Stimulated activated CD4-positive, alpha-beta T cell treated with anti-CD3 and anti-CD28 coated beads, Interleukin-12 subunit alpha, Interleukin-12 subunit beta, amount 100 ng/mL, for 24 hours (primary cell): ENCODE results near the gene CATSPERZ.
"Not testable (repeated sequence)": the region's sequence is repeated elsewhere in the genome, so short reads cannot be mapped to it uniquely, and the experiment has no call there.

Experiments used
- DNase-seq, 2 experiments: peaks; one replicate each; pipeline ENCODE4 v3.0.0-alpha.2; 2020; ENCODE audit warnings: low read depth in 2 of 2

CATSPERZ gene

DNA sequence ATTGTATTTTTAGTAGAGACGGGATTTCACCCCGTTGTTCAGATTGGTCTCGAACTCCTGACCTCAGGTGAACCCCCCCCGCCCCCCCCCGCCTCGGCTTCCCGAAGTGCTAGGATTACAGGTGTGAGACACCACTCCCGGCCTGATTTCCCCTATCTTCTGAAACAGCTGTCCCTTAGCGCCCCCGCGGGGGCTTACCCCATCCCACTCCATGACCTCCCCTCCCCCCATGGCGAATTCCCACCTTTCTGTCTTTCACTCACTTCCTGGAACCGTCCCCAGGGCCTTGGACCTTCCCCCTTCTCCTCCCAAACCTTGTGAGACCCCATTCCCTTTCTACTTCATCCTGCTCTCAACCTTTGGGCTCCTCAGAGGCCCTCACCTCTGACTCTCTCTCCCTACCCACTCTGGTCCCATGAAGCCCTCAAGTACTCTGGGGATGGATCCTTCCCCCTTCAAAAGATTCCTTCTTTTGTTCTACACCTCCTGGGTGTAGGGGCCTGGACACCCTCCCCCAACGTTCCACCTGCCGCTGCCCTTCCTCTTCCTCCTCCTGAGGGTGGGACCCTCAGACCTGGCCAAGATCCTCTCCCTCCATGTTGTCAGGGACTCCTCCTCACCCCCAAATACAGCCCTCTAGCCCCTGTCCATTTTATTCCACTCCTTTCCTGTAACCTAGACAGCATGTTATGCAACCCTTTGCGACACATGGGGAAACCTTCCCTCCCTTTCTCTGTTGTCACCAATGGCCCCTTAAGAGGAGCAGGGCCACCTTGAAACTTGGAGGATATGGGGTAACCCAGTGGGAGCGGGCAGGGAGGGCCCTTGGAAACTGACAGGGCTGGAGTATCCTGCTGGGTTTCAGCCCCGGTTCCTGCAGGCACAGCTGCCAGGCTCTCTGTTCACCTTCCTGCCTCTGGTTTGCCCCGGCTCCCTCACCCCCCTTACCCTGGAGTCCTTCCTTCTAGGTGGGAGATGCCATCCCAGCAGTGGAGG, 18.9 kb downstream of the CATSPERZ start:
- no peak for DNase-seq

DNA sequence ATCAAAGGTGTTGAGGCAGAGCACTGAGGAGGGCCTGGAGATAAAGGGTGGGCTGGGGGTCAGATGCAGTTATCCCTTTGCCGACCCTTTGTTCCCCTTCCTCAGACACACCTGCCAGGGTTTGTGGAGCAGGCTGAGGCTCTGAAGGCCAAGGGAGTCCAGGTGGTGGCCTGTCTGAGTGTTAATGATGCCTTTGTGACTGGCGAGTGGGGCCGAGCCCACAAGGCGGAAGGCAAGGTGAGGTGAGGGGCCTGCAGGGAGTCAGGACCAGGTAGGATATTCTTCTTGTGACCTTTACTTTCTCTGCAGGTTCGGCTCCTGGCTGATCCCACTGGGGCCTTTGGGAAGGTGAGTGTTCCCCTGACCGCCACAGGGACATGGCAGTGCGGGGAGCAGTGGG, 20.4 kb downstream of the CATSPERZ start:
- no peak for DNase-seq

DNA sequence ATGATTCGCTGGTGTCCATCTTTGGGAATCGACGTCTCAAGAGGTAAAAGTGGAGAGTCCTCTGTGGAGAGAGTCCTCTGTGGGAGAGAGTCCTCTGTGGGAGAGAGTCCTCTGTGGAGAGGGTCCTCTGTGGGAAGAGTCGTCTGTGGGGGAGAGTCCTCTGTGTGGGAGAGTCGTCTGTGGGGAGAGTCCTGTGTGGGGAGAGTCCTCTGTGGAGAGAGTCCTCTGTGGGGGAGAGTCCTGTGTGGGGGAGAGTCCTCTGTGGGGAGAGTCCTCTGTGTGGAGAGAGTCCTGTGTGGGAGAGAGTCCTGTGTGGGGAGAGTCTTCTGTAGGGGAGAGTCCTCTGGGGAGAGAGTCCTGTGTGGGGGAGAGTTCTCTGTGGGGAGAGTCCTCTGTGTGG, 20.9 kb downstream of the CATSPERZ start:
- DNase-seq: no peak

DNA sequence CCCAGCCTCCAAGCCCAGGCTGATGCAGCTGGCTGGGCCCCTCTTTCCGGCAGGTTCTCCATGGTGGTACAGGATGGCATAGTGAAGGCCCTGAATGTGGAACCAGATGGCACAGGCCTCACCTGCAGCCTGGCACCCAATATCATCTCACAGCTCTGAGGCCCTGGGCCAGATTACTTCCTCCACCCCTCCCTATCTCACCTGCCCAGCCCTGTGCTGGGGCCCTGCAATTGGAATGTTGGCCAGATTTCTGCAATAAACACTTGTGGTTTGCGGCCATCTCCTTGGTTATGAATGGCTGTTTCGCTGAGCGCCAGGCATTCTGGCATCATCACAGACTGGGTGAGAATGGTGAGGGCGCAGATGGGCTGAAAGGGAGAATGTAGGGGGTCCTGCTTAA, 21.4 kb downstream of the CATSPERZ start:
- DNase-seq: no peak

DNA sequence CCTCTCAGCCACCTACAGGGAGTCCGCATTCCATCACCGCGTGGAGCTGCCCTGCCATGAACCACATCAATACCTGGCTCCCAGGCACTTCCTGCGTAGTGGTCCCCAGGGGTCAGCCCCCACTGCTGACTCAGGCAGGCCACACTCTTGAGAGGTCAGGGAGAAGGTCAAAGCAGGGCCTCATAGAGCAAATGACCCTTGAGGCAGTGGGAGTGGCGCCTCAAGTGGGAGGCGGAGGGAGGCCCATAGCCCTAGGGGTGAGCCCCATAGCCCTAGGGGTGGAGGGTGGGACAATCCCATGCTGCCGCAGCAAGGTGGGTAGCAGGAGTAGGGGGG, 22.7 kb downstream of the CATSPERZ start:
- DNase-seq: no peak

DNA sequence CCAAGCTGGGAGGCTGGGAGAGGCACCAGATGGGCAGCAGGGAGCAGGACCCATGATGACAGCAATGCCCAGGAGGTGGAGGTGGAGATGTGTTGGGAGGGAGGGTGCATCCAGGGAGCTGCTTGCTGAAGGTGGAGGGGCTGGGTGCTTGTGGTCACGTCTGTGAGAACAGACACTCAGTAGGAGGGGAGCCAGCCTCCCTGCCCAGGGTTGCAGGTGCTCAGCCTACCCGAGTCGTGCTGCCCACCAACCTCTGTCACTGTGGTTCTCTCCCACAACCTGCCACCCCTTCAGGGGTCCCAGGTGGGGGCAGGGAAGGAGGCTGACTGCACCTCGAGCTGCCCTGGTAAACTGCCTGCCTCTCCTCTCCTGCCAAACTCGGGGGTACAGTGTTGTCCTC, 23.2 kb downstream of the CATSPERZ start:
- no peak for DNase-seq

DNA sequence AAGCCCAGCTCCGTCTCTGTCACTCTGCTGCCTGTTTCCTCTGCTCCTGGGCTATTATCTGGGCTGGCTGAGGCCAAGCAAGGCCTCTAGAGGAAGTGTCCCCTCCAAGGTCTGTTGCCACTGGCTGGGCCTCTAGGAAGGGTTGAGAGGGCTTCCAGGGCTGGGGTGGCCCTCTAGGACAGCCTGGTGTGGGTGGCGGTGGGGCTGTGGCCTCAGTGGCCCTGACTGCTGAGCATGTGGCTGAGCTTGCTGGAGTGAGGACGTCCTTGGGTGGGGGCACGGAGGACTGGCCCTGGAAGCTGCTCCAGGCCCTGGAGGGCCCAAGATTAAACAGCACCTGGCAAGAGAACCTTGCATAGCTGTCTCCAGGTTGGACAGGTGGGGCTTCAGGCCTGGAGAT, 23.8 kb downstream of the CATSPERZ start:
- DNase-seq: not testable (repeated sequence)

DNA sequence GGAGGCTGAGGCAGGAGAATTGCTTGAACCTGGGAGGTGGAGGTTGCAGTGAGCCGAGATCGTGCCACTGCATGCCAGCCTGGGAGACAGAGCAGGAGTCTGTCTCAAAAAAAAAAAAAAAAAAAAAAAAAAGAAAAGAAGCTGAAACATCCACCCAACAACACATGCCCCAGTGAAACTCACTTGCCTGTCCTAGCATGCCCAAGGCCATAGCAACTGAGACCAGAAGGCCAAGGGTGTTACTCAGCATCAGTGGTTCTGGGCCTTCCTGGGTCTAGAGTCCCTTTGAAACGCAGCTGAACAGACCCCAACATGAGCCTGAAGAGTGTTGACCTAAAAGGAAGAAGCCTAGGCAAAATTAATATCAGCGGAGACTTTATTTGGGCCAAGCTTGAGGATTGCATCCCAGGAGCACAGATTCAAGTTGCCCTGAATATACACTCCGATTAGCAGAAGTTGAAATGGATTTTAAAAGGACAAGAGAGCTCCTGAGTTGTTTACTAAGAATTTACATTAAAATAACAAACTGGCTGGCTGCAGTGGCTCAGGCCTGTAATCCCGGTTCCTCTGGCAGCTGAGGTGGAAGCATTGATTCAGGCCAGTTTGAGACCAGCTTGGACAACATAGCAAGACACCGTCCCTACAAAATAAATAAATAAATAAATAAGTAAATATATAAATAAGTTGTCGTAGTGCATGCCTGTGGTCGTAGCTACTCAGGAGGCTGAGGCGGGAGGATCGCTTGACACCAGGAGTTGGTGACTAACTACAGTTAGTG, 24.7 kb downstream of the CATSPERZ start:
- no peak for DNase-seq

DNA sequence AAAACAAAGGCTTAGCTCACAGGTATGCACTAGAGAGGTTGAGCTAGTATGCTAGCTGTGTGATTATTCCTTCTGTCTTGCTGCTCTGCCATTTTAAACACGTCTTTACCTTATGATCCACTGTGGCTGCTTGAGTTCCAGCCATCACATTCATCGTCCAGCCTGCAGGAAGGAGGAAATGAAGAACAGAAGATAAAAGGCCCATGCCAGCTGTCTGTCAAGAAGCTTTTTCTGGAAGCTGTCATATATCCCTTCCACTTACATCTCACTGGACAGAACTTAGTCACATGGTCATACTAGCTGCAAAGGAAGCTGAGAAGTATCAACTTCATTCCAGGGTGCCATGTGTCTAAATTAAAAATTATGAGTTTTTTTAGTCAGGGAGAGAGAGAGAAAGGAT, 27.2 kb downstream of the CATSPERZ start:
- DNase-seq: no peak

DNA sequence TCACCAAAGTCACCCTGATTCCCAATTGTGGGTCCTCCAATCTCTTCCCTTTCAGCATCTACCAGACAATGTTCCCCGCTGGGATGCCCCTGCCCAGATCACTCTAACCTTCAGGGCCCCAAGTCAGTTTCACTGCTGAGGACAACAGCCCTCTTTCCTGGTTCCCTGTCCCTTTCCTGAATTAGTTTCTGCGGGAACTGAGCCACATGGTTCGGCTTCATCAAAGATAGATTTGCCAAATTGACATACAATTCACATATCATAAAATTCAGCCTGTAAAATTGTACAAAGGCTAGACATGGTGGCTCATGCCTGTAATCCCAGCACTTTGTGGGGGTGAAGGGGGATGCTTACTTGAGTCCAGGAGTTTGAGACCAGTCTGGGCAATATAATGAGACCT, 27.8 kb downstream of the CATSPERZ start:
- no peak for DNase-seq

DNA sequence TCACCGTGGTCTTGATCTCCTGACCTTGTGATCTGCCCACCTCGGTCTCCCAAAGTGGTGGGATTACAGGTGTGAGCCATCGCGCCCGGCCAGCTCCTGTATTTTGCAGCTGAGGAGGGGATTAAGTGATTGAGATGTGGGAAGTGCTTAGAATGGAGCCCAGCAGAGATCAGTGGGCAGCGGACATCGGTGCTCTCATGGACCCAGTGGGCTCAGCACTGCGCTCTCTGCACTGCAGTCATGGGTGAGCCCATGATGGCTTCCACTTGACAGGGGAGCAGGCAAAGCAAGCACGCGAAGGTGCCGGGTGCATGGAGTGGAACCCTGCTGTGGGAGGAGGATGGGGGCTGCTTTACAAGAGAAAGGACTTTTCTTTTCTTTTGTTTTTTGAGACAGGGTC, 30.7 kb downstream of the CATSPERZ start:
- no peak for DNase-seq

DNA sequence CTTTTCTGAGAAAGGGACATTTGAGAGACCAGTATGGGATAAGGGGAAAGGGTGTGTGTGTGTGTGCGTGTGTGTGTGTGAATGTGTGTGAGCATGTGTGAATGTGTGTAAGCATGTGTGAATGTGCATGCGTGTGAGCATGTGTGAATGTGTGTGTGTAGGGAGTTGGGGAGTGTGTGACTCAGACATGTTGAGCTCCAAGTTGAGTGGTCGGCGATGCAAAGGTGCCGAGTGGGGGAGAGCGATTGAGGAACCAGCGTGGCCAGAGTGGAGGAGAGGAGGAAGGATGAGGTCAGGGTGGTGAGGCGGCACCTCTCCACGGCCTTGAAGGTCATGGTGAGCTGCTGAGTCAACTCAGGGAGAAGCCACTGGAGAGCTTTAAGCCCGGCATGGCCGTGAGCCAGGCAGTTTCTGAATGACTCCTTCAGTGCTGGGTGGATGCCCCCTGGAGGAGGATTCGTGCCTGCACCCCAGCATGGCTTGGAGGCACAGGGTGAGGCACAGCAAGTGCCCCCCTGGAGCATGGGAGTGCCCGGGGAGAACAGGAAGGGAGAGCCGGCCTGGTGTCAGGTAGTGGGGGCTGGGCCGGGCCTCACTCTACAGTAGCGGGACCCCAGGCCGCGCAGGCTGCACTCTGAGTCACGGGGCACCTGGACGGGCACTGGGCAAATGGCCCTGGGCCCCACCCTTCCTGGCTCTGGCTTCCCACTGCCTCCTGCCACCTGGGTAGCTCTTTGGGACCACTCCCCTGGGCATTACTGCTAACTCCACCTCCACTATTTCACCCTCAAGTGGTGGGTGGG, 31.6 kb downstream of the CATSPERZ start:
- DNase-seq: peak; percentile 44 to 69

DNA sequence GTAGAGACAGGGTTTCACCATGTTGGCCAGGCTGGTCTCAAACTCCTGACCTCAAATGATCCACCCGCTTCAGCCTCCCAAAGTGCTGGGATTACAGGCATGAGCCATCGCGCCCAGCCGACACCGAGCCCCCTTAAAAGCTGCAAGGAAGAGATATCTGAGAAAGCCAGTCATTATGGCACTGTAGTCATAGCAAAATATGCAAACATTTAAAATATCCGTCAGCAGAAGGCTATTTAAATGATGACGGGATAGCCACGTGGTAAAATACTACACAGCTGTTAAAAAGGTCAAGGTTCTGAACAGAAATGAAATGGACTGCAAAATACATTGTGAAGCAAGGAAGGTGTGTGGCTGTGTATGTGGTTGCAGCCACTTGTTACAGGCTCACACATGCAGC, 33.4 kb downstream of the CATSPERZ start:
- DNase-seq: no peak

DNA sequence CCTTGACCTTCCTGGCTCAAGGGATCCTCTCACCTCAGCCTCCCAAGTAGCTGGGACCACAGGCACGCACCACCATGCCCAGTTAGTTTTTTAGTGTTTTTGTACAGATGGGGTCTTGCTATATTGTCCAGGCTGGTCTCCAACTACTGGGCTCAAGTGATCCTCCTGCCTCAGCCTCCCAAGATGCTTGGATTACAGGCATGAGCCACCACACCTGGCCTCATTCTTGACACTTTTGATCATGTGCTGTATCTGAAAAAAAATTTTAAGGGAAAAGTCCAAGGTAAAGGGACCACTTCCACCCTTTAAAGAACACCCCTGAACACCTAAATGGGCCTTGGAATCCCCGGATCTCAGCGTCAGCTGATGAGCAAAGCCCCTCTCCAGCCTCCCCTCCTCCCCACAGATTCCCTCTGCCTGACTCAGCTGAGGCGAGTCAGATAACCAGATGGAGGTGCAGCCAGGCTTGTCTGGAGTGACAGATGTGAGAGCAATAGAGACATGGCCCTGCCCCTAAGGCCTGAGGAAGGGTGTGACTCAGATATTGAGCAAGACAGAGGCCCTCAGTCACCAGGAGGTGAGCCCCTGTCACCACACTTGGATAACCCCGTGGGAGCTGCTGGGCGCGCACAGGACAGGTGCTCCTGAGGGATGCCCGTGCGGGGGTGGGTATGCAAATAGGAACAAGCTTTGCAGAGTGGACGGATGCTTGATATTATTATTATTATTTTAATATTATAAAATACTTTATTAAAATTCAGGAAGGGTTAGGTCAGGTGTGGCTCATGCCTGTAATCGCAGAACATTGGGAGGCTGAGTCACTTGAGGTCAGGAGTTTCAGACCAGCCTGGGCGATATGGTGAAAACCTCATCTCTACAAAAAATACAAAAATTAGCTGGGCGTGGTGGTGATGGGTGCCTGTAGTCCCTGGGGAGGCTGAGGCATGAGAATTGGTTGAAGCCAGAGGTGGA, 34.9 kb downstream of the CATSPERZ start:
- DNase-seq: peak in 1 of 2 experiments; percentile 11

DNA sequence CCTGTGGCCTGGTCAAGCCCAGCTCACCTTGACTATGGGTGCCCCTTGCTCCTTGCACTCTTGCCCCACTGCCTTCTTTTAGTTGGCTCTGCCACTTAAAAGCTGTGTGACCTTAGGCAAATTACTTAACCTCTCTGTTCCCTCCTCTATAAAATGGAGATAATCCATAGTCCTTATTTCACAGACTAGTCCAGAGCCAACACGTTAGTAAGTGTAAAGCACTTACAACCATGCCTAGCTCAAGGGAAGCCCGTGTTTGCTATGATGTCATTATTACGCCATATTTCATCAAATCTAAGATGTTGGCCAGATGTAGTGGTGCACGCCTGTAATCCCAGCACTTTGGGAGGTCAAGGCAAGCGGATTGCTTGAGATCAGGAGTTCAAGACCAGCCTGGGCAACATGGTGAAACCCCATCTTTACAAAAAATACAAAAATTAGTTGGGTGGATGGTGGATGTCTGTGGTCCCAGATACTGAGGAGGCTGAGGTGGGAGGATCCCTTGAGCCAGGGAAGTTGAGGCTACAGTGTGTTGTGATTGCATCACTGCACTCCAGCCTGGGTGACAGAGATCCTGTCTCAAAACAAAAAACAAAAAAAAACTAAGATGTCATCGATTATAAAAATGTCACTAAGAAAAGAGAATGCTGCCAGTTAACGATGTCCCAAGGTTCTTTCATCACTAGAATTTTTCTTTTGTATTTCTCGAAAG, 37.5 kb downstream of the CATSPERZ start:
- no peak for DNase-seq

DNA sequence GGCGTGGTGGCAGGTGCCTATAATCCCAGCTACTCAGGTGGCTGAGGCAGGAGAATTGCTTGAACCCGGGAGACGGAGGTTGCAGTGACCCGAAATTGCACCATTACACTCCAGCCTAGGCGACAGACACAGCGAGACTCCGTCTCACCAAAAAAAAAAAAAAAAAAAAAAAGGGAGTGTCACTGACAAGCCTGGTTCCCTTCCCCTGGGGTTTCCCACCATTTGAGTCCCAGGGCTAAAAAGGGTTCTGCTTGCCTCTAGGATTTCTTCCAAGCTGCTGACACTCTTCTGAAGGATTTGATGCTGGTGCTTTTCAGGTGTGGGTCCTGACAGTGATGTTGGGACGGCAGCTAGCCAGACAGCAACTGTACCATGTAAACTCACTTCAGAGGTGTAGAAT, 38.6 kb downstream of the CATSPERZ start:
- no peak for DNase-seq

DNA sequence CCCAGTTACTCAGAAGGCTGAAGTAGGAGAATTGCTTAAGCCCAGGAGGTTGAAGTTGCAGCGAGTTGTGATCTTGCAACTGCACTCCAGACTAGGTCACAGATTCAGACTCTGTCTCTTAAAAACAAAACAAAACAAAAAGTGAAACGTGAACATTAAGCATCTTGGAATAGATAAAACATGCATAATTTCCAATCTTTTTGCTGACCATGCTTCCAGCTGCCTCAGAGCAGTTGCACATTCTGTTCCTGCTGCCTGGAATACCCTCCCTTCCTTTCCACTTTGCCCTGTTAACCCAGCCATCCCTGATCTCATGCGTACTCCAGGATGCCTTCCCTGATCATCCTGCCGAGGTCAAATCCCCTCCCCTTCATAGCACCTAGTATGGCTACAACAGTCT, 39.1 kb downstream of the CATSPERZ start:
- DNase-seq: no peak

DNA sequence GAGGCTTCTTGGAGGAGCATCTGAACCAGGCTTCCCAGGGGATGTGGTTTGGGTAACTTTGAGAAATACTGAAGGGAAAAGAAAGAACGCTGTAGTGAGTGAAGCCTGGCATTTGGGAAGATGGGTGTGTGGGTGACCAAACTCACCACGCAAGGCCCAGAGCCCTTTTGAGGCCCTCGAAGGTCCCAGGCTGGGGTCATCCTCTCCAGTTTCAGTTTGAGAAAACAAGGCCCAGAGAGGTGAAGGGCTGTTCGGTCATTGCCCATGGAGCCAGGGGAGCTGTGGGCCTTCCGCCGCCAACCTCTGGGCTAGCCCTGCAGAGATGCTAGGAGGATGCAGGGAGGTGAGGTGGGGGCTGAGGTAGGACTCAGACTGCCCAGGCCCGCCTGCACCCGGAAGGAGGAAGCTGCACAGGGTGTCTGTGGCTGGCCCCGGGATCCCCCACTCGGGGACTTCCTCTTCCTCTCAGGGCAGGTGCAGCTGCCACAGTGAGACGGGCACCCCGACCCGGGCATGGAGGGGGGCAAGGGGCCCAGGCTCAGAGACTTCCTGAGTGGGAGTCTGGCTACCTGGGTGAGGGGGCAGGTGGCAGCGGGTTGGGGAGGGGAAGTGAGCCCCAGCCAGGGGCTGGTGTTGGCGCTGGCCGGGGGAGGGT, 39.7 kb downstream of the CATSPERZ start, which contains the start of gene CCDC88B:
Gene CCDC88B, plus strand, starts transcription at position 451 of the 655 bp plus-strand sequence. Its CDS starts 63 bp downstream, at position 514.
- DNase-seq: peak; percentile 57 to 77

DNA sequence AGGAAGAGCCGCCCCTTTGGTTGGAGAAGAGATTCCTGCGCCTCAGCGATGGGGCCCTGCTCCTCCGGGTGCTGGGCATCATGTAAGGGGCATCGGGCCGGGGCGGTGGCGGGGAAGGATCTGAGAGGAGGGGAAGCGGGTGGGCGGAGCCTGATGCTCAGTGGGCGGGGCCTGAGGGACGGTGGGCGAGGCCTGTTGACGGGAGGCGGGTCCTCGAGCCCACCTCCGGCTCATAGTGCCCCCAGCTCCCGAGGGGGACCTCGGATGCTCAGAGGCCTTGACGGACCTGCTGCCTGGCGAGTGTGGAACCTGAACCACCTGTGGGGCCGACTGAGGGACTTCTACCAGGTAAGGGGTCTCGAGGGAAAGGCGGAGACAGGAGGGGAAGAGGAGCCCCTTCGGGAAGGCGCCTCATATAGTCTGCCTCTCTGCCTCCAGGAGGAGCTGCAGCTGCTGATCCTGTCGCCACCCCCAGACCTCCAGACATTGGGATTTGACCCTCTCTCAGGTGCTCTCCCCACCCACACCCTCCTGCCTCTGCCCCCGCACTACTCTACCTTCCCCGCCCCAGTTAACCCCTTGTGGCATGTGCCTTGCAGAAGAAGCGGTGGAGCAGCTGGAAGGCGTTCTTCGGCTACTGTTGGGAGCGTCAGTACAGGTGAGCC, 40.6 kb downstream of the CATSPERZ start:
- peak; percentile 56 to 82 for DNase-seq
